ENCODE results near the gene CAMK2A.

DNA sequence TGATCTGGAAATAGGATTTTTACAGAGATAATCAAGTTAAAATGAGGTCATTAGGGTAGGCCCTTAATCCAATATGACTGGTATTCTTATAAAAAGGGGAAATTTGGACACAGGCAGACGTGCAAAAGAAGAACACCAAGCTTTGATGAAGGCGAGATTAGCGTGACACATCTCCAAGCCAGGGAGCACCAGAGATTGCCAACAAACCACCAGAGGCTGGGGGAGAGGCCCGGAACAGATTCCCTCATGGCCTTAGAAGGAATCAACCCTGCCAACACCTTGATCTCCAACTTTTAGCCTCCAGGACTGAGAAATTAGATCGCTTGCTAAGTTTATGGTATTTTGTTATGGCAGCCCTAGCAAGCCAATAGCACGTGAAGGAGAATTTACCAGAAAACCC, 23.9 kb upstream of the CAMK2A start:
- TF ChIP-seq, protein P1, sequence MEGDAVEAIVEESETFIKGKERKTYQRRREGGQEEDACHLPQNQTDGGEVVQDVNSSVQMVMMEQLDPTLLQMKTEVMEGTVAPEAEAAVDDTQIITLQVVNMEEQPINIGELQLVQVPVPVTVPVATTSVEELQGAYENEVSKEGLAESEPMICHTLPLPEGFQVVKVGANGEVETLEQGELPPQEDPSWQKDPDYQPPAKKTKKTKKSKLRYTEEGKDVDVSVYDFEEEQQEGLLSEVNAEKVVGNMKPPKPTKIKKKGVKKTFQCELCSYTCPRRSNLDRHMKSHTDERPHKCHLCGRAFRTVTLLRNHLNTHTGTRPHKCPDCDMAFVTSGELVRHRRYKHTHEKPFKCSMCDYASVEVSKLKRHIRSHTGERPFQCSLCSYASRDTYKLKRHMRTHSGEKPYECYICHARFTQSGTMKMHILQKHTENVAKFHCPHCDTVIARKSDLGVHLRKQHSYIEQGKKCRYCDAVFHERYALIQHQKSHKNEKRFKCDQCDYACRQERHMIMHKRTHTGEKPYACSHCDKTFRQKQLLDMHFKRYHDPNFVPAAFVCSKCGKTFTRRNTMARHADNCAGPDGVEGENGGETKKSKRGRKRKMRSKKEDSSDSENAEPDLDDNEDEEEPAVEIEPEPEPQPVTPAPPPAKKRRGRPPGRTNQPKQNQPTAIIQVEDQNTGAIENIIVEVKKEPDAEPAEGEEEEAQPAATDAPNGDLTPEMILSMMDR (IDR thresholded peaks at IDR 0.05; ENCODE audit: low read depth, low read length, poor library complexity, severe bottlenecking) = no peak
- no peak for TF ChIP-seq EZH2phosphoT487 (IDR thresholded peaks at IDR 0.05; ENCODE audit: borderline replicate concordance, low read length)
